Left lung (tissue), 10 donors: ENCODE results near the gene TNRC6A. TPM values are rescaled to one million over a fixed set of nuclear protein-coding genes. Genes with fewer than 3 reads are reported as not detected.

Experiments
- ATAC-seq: fragments of 200-7000 bp; cut with Tn5 transposase; one replicate; pipeline ENCODE4 v1.9.1; 2020; ENCODE audit warnings: moderate library complexity
- DNase-seq, 4 donors: peaks; one replicate each; pipeline ENCODE4 v3.0.0-alpha.2; 2013 to 2020
- H3K27ac ChIP-seq, 2 donors: fragments of 200-600 bp; sonication (generic) in 1 of 2; one replicate each; pipeline versions ENCODE4 v1.5.0 to v1.8.0; 2020 to 2021
- H3K27me3 ChIP-seq, 2 donors: fragments of 200-600 bp; sonication (generic) in 1 of 2; one replicate each; pipeline versions ENCODE4 v1.5.0 to v1.8.0; 2020 to 2021
- H3K36me3 ChIP-seq, 2 donors: fragments of 200-600 bp; sonication (generic) in 1 of 2; one replicate each; pipeline versions ENCODE4 v1.5.0 to v1.8.0; 2020 to 2021
- H3K4me1 ChIP-seq, 2 donors: fragments of 200-600 bp; one replicate each; pipeline ENCODE4 v1.8.0; 2021
- H3K4me3 ChIP-seq, 2 donors: fragments of 200-600 bp; sonication (generic) in 1 of 2; one replicate each; pipeline versions ENCODE4 v1.5.0 to v1.8.0; 2020 to 2021; ENCODE audit warnings: mild to moderate bottlenecking in 1 of 2
- H3K9me3 ChIP-seq, 2 donors: fragments of 200-600 bp; sonication (generic) in 1 of 2; one replicate each; pipeline versions ENCODE4 v1.5.0 to v1.8.0; 2020 to 2021
- CTCF ChIP-seq, 2 donors: fragments of 200-600 bp; sonication (generic) in 1 of 2; IDR thresholded peaks; one replicate each; pipeline versions ENCODE4 v1.5.0 to v1.8.0; 2021; ENCODE audit warnings: antibody characterized with exemption in 2 of 2
- intact Hi-C, 2 donors: fragments of 100-400 bp; cut with DNase I; formaldehyde crosslinking; loops; one replicate each; pipeline versions ENCODE4 v1.11.2 to v1.14.2; 2022
- polyA plus RNA-seq, 6 donors: library from polyadenylated mRNA; unstranded; fragments of 120-200 nt; gene quantifications; one replicate each; pipeline ENCODE4 v1.2.1, GENCODE V29; 2013; ENCODE audit not compliant: insufficient read length in 6 of 6
- total RNA-seq, 2 donors: library from RNA; stranded (reverse); fragmentation: NEBNext Ultra II Directional; extraction: Animal tissue kit (Norgen Biotek cat#: 25700); gene quantifications; one replicate each; pipeline ENCODE4 v1.2.1, GENCODE V29; 2021
- donor health status: DM: no; HTN: yes; CAD: no.
- donor health status: DM: no; HTN: no; CAD: no.

Gene TNRC6A
- total and polyA plus RNA-seq, 8 donors = 34.0 to 81.2 (median 72.7) TPM

GRCh38 chr16:24766057-24766456 lies 36.6 kb downstream of the TNRC6A start:
- no peaks in the 10 kb centered on the region for H3K9me3 ChIP-seq
- no peak for ATAC-seq
- no peak for TF ChIP-seq CTCF (IDR thresholded peaks at IDR 0.05)
- H3K4me3 ChIP-seq = no peak overlapping the region
- no peak overlapping the region for H3K27ac ChIP-seq
- no peaks in the 10 kb centered on the region for H3K4me1 ChIP-seq
- intact Hi-C loops = no loop called here
- H3K27me3 ChIP-seq = no peaks in the 10 kb centered on the region
- peaks cover 0 to 16% of the 10 kb centered on the region in 2 donors for H3K36me3 ChIP-seq
- DNase-seq = no peak

GRCh38 chr16:24769806-24770205 lies 40.4 kb downstream of the TNRC6A start:
- Histone ChIP-seq H3K4me3 (no peak overlapping the region), H3K27me3 (no peaks in the 10 kb centered on the region), H3K4me1 (peaks cover 0 to 3% of the 10 kb centered on the region in 2 donors), H3K36me3 (peaks cover 0 to 12% of the 10 kb centered on the region in 2 donors), H3K9me3 (no peaks in the 10 kb centered on the region), H3K27ac (no peak overlapping the region)
- intact Hi-C loops = no loop called here
- TF ChIP-seq CTCF (IDR thresholded peaks at IDR 0.05) = no peak
- DNase-seq = no peak
- no peak for ATAC-seq

GRCh38 chr16:24771132-24771778 lies 41.8 kb downstream of the TNRC6A start:
- no peak for ATAC-seq
- no peaks in the 10 kb centered on the region for H3K9me3 ChIP-seq
- intact Hi-C loops = no loop called here
- H3K27me3 ChIP-seq = no peaks in the 10 kb centered on the region
- no peak overlapping the region for H3K27ac ChIP-seq
- H3K36me3 ChIP-seq = peaks cover 0 to 12% of the 10 kb centered on the region in 2 donors
- no peak for DNase-seq
- TF ChIP-seq CTCF (IDR thresholded peaks at IDR 0.05) = no peak
- peaks cover 0 to 13% of the 10 kb centered on the region in 2 donors for H3K4me1 ChIP-seq
- H3K4me3 ChIP-seq = no peak overlapping the region

- Histone ChIP-seq H3K27me3 (no peaks in the 10 kb centered on the region), H3K4me1 (peaks cover 0 to 13% of the 10 kb centered on the region in 2 donors), H3K27ac (no peak overlapping the region), H3K4me3 (no peak overlapping the region), H3K9me3 (no peaks in the 10 kb centered on the region), H3K36me3 (peaks cover 0 to 11% of the 10 kb centered on the region in 2 donors)
- ATAC-seq = peak; percentile 19
- intact Hi-C loops = no loop called here
- no peak for TF ChIP-seq CTCF (IDR thresholded peaks at IDR 0.05)
- no peak for DNase-seq
Measured at GRCh38 chr16:24771779-24772157, 42.3 kb downstream of the TNRC6A start.

- DNase-seq (no peak), ATAC-seq (no peak)
- TF ChIP-seq CTCF (IDR thresholded peaks at IDR 0.05) = no peak
- Histone ChIP-seq H3K9me3 (no peaks in the 10 kb centered on the region), H3K36me3 (peaks cover 0 to 28% of the 10 kb centered on the region in 2 donors), H3K4me1 (peaks cover 0 to 13% of the 10 kb centered on the region in 2 donors), H3K27ac (no peak overlapping the region), H3K4me3 (no peak overlapping the region), H3K27me3 (no peaks in the 10 kb centered on the region)
- intact Hi-C loops = no loop called here
Measured at GRCh38 chr16:24773771-24774427, 44.4 kb downstream of the TNRC6A start.
